ENCODE measurements around the gene FBLN2.
"Not testable (repeated sequence)": the region's sequence is repeated elsewhere in the genome, so short reads cannot be mapped to it uniquely, and the experiment has no call there.

The FBLN2 gene

DNA sequence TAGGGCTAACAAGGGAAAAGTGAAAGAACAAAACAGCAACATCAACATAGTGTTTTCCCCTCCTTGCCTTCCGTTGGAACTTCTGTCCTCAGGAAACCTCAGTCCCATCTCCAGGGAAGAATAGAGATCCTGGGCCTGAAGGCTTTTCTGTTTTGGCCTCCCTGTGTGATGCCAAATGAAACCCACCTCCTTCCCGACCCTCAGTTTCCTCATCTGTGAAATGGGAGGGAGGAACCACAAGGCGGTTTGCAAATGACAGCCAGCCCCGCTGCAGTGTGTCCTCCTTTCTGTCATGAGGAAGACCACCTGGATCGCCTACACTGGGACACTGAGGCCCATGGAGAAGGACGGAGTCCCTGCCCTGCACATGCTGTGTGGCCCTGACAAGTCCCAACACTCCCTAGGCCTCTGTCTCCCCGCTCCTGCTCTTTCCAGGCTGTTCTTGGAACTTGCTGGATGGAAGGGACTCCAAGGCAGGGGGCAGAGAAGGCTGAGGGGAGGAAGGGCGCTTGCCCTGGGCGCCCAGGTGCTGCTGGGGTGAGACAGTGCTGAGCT lies 28.5 kb upstream of the FBLN2 start:
- Mint-ChIP-seq H3K4me1 (no peaks in the 10 kb centered on the region), H3K9me3 (peaks cover 6% of the 10 kb centered on the region), H3K36me3 (ENCODE audit: low read depth) (no peaks in the 10 kb centered on the region), H3K27me3 (no peaks in the 10 kb centered on the region), H3K4me3 (no peak overlapping the region), H3K27ac (no peak overlapping the region)
- no peak for ATAC-seq
- no peak for DNase-seq

GRCh38 chr3:13521309-13521708 lies 27.6 kb upstream of the FBLN2 start:
- H3K4me3 Mint-ChIP-seq, result no peak overlapping the region

DNA sequence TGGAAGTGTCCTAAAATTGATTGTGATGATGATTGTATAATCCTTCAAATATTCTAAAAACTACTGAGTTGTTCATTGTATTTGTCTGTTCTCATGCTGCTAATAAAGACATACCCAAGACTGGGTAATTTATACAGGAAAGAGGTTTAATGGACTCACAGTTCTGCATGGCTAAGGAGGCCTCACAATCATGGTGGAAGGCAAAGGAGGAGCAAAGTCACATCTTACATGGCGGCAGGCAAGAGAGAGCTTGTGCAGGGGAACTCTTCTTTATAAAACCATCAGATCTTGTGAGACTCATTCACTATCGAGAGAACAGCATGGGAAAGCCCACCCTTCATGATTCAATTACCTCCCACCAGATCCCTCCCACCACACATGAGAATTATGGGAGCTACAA lies 27.2 kb upstream of the FBLN2 start:
- H3K27me3 Mint-ChIP-seq; H3K4me3 Mint-ChIP-seq; H3K9me3 Mint-ChIP-seq; H3K27ac Mint-ChIP-seq; H3K4me1 Mint-ChIP-seq; ATAC-seq; H3K36me3 Mint-ChIP-seq (ENCODE audit: low read depth); DNase-seq: not testable (repeated sequence)

More at GRCh38 chr3:13521309-13521708, 27.6 kb upstream of the FBLN2 start:
- H3K27me3 Mint-ChIP-seq, result no peaks in the 10 kb centered on the region
- ATAC-seq, result no peak
- DNase-seq, result no peak
- no peak overlapping the region for H3K27ac Mint-ChIP-seq
- no peaks in the 10 kb centered on the region for H3K36me3 Mint-ChIP-seq (ENCODE audit: low read depth)
- peaks cover 6% of the 10 kb centered on the region for H3K9me3 Mint-ChIP-seq
- H3K4me1 Mint-ChIP-seq, result no peaks in the 10 kb centered on the region

- no peak for ATAC-seq
- Mint-ChIP-seq H3K27me3 (no peaks in the 10 kb centered on the region), H3K4me1 (no peaks in the 10 kb centered on the region), H3K9me3 (peaks cover 6% of the 10 kb centered on the region), H3K27ac (no peak overlapping the region), H3K36me3 (ENCODE audit: low read depth) (no peaks in the 10 kb centered on the region), H3K4me3 (no peak overlapping the region)
- DNase-seq, result no peak
These were observed 26.7 kb upstream of the FBLN2 start for GRCh38 chr3:13522236-13522635.

- Mint-ChIP-seq H3K27me3 (peaks cover 3% of the 10 kb centered on the region), H3K36me3 (ENCODE audit: low read depth) (no peaks in the 10 kb centered on the region), H3K27ac (no peak overlapping the region), H3K4me1 (no peaks in the 10 kb centered on the region), H3K9me3 (peaks cover 6% of the 10 kb centered on the region), H3K4me3 (no peak overlapping the region)
- DNase-seq, result no peak
- no peak for ATAC-seq
These were observed 23.8 kb upstream of the FBLN2 start for GRCh38 chr3:13524979-13525669.

GRCh38 chr3:13525827-13526625 lies 22.9 kb upstream of the FBLN2 start:
- Mint-ChIP-seq H3K27ac (no peak overlapping the region), H3K27me3 (peaks cover 3% of the 10 kb centered on the region), H3K4me1 (no peaks in the 10 kb centered on the region), H3K4me3 (no peak overlapping the region), H3K9me3 (peaks cover 6% of the 10 kb centered on the region), H3K36me3 (ENCODE audit: low read depth) (no peaks in the 10 kb centered on the region)
- DNase-seq (no peak), ATAC-seq (no peak)

DNA sequence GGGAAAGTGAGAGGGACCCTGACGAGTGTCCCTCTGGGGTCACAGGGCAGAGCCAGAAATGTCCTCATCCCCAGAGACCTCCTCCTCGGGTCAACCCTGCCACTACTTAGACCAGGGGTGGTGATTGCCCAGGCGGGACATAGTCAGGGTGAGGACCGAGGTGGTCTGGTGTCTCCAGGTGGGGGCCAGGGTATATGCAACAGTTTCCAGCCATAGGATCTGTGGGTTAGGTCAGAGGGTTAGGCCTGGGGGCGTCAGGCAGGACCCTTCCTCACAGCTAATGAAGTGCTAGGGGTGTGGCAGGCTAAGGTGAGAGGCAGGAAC lies 22.3 kb upstream of the FBLN2 start:
- DNase-seq (no peak), ATAC-seq (no peak)
- H3K27me3 Mint-ChIP-seq, result peaks cover 3% of the 10 kb centered on the region
- no peak overlapping the region for H3K4me3 Mint-ChIP-seq
- H3K27ac Mint-ChIP-seq, result no peak overlapping the region
- peaks cover 4% of the 10 kb centered on the region for H3K9me3 Mint-ChIP-seq
- no peaks in the 10 kb centered on the region for H3K4me1 Mint-ChIP-seq
- H3K36me3 Mint-ChIP-seq (ENCODE audit: low read depth), result no peaks in the 10 kb centered on the region

DNA sequence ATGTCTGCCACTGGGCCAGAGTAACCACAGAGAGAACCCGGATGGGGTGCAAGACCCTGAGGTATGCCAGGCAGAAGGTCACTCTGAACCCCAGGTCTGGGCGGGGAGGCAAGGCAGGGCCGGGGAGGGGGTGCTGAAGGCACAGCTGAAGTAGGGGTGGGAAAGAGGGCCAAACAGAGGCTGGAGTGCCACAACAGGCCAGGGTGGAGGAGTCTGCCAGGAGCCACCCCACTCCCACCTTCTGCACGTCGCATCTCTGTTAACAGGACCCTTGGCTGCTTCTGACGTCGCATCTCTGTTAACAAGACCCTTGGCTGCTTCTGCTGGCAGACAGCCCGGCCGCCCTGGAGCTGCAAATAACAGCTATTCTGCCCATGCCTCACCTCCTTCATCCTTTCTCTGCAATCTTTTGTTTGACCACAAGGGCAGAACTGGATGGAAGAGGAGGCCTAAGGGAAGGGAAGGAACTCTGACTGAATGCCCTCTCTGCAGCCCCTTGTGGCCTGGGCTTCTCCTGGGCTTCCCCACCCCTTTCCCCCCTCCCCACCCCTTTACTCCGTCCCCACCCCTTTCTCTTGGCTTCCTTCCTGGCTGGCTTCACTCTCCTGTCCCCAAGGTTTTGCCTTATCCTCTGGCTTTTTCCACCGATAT lies 20.6 kb upstream of the FBLN2 start:
- peaks cover 4% of the 10 kb centered on the region for H3K27me3 Mint-ChIP-seq
- no peak for ATAC-seq

GRCh38 chr3:13529196-13530112 lies 19.5 kb upstream of the FBLN2 start:
- H3K36me3 Mint-ChIP-seq (ENCODE audit: low read depth), result no peaks in the 10 kb centered on the region
- DNase-seq, result no peak
- peaks cover 4% of the 10 kb centered on the region for H3K27me3 Mint-ChIP-seq
- no peak overlapping the region for H3K27ac Mint-ChIP-seq
- H3K9me3 Mint-ChIP-seq, result no peaks in the 10 kb centered on the region
- H3K4me3 Mint-ChIP-seq, result no peak overlapping the region
- ATAC-seq, result no peak
- no peaks in the 10 kb centered on the region for H3K4me1 Mint-ChIP-seq

More for the DNA sequence above, 20.6 kb upstream of the FBLN2 start:
- Mint-ChIP-seq H3K27ac (no peak overlapping the region), H3K4me1 (no peaks in the 10 kb centered on the region), H3K36me3 (ENCODE audit: low read depth) (no peaks in the 10 kb centered on the region), H3K9me3 (no peaks in the 10 kb centered on the region), H3K4me3 (no peak overlapping the region)
- DNase-seq, result no peak

GRCh38 chr3:13530241-13531009 lies 18.5 kb upstream of the FBLN2 start:
- Mint-ChIP-seq H3K36me3 (ENCODE audit: low read depth) (no peaks in the 10 kb centered on the region), H3K4me3 (no peak overlapping the region), H3K27me3 (peaks cover 4% of the 10 kb centered on the region), H3K27ac (no peak overlapping the region), H3K4me1 (no peaks in the 10 kb centered on the region), H3K9me3 (no peaks in the 10 kb centered on the region)
- ATAC-seq (no peak), DNase-seq (no peak)

- Mint-ChIP-seq H3K27me3 (peaks cover 11% of the 10 kb centered on the region), H3K27ac (no peak overlapping the region), H3K36me3 (ENCODE audit: low read depth) (no peaks in the 10 kb centered on the region), H3K4me3 (no peak overlapping the region), H3K4me1 (peaks cover 7% of the 10 kb centered on the region), H3K9me3 (no peaks in the 10 kb centered on the region)
- no peak for DNase-seq
- no peak for ATAC-seq
These were observed 16.8 kb upstream of the FBLN2 start for GRCh38 chr3:13532085-13532484.

DNA sequence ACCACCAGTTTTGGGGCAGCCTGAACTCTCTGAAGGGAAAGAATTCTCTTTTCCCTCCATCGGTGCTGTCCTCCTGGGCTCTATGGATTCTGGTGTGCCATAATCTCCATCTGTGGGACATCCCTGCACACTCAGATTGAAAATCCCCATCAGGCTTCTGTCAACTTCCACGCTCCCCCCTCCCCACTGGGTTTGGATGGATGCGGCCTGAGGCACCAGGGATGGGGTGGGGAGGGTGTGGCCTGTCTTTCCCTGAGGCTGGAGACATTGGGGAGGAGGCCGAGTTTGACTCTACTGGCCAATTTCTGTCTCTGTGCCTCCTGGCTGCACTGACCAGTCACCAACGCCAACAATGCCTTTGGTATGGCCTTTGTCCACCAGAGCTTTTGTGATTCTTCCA lies 16.3 kb upstream of the FBLN2 start:
- ATAC-seq (no peak), DNase-seq (no peak)
- no peak overlapping the region for H3K27ac Mint-ChIP-seq
- no peaks in the 10 kb centered on the region for H3K36me3 Mint-ChIP-seq (ENCODE audit: low read depth)
- H3K27me3 Mint-ChIP-seq, result peaks cover 15% of the 10 kb centered on the region
- H3K4me1 Mint-ChIP-seq, result peaks cover 7% of the 10 kb centered on the region
- H3K4me3 Mint-ChIP-seq, result no peak overlapping the region
- H3K9me3 Mint-ChIP-seq, result peaks cover 3% of the 10 kb centered on the region

DNA sequence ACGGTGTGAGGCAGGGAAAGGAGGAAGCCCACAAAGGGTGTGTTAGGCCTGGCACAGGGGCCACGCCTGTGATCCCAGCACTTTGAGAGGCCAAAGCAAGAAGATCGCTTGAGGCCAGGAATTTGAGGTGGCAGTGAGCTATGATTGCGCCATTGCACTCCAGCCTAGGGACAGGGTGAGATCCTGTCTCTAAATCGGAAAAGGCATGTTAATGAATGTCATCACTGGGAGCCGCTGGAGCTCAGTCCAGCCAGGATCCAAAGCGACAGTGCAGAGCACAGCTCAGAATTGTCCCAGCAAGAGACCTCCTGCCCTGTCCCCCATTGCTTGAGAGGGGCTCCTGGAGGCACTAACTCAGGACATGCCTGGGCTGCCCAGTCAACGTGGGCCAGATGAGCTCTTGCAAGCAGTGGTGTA lies 15.0 kb upstream of the FBLN2 start:
- Mint-ChIP-seq H3K9me3 (peaks cover 3% of the 10 kb centered on the region), H3K4me1 (peaks cover 7% of the 10 kb centered on the region), H3K27me3 (peaks cover 15% of the 10 kb centered on the region)

More for the DNA sequence above, 15.0 kb upstream of the FBLN2 start:
- H3K4me3 Mint-ChIP-seq, result no peak overlapping the region
- no peaks in the 10 kb centered on the region for H3K36me3 Mint-ChIP-seq (ENCODE audit: low read depth)
- no peak overlapping the region for H3K27ac Mint-ChIP-seq
- ATAC-seq (no peak), DNase-seq (no peak)
